Activated CD8-positive, alpha-beta T cell treated with anti-CD3 and anti-CD28 coated beads, Interleukin-2, amount 10 ng/mL, durations not matched to agents 7 days and 5 days (primary cell): Measurements from ENCODE around the gene PTGDR. TPM values are rescaled to one million over a fixed set of nuclear protein-coding genes. Genes with fewer than 3 reads are reported as not detected.

Experiments
- ATAC-seq: fragments of 150-1000 bp; cut with Tn5 transposase; one replicate; pipeline ENCODE4 v1.10.0; 2021; ENCODE audit warnings: moderate library complexity
- CTCF ChIA-PET: fragments of 350-600 bp; sonication (Branson Sonifier 250); formaldehyde crosslinking; loops from one replicate; lab custom pipeline; 2021; ENCODE audit warnings: antibody characterized with exemption; lab: Charles Lee
- POLR2A ChIA-PET: fragments of 350-600 bp; sonication (Branson Sonifier 250); formaldehyde crosslinking; loops from one replicate; lab custom pipeline; 2021; ENCODE audit warnings: antibody characterized with exemption; lab: Charles Lee
- DNase-seq: peaks from one replicate; pipeline ENCODE4 v3.0.0-alpha.2; 2020
- H3K27ac Mint-ChIP-seq: one replicate; pipeline ENCODE4 v1.8.0; 2021; ENCODE audit warnings: mild to moderate bottlenecking, mixed read lengths
- H3K27me3 Mint-ChIP-seq: one replicate; pipeline ENCODE4 v1.8.0; 2021; ENCODE audit warnings: low read depth, mixed read lengths
- H3K36me3 Mint-ChIP-seq: one replicate; pipeline ENCODE4 v1.8.0; 2021; ENCODE audit warnings: low read depth, mixed read lengths
- H3K4me1 Mint-ChIP-seq: one replicate; pipeline ENCODE4 v1.8.0; 2021; ENCODE audit warnings: low read depth, mixed read lengths
- H3K4me3 Mint-ChIP-seq: one replicate; pipeline ENCODE4 v1.8.0; 2021; ENCODE audit warnings: mild to moderate bottlenecking, mixed read lengths
- H3K9me3 Mint-ChIP-seq: one replicate; pipeline ENCODE4 v1.8.0; 2022; ENCODE audit warnings: mixed read lengths; ENCODE audit not compliant: insufficient read depth
- total RNA-seq, 2 experiments: library from RNA; stranded (reverse); gene quantifications; one replicate each; pipeline ENCODE4 v1.2.3, GENCODE V29; 2021

PTGDR gene, protein sequence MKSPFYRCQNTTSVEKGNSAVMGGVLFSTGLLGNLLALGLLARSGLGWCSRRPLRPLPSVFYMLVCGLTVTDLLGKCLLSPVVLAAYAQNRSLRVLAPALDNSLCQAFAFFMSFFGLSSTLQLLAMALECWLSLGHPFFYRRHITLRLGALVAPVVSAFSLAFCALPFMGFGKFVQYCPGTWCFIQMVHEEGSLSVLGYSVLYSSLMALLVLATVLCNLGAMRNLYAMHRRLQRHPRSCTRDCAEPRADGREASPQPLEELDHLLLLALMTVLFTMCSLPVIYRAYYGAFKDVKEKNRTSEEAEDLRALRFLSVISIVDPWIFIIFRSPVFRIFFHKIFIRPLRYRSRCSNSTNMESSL
- 1 to 10 TPM in 1 of 2 experiments, under 1 TPM in 1; 0.68 to 1.0 TPM for total RNA-seq

DNA sequence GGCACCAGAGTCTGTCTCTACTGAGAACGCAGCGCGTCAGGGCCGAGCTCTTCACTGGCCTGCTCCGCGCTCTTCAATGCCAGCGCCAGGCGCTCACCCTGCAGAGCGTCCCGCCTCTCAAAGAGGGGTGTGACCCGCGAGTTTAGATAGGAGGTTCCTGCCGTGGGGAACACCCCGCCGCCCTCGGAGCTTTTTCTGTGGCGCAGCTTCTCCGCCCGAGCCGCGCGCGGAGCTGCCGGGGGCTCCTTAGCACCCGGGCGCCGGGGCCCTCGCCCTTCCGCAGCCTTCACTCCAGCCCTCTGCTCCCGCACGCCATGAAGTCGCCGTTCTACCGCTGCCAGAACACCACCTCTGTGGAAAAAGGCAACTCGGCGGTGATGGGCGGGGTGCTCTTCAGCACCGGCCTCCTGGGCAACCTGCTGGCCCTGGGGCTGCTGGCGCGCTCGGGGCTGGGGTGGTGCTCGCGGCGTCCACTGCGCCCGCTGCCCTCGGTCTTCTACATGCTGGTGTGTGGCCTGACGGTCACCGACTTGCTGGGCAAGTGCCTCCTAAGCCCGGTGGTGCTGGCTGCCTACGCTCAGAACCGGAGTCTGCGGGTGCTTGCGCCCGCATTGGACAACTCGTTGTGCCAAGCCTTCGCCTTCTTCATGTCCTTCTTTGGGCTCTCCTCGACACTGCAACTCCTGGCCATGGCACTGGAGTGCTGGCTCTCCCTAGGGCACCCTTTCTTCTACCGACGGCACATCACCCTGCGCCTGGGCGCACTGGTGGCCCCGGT, at the start of gene PTGDR:
Gene PTGDR (plus strand): TSS at position 198 of the 778 bp plus-strand sequence. CDS start 117 bp downstream, at position 315.
- peak; percentile 55 for DNase-seq
- H3K4me3 Mint-ChIP-seq, result peak within 1 kb of the TSS; percentile 86
- peaks cover 40% of the 10 kb centered on the region for H3K27me3 Mint-ChIP-seq
- H3K36me3 Mint-ChIP-seq, result peaks cover 14% of the 10 kb centered on the region
- POLR2A ChIA-PET, result no interaction called here
- CTCF ChIA-PET, result interaction anchor here (0.8 to 1.8 kb wide), 4 partner anchors 8 to 272 kb away, joined by 3 to 5 read pairs (median 3); no protein-coding TSS in a partner anchor
- H3K27ac Mint-ChIP-seq, result peak within 1 kb of the TSS; percentile 67
- ATAC-seq, result peak; percentile 64
- H3K9me3 Mint-ChIP-seq, result no peaks in the 10 kb centered on the region
- H3K4me1 Mint-ChIP-seq, result peaks cover 66% of the 10 kb centered on the region

DNA sequence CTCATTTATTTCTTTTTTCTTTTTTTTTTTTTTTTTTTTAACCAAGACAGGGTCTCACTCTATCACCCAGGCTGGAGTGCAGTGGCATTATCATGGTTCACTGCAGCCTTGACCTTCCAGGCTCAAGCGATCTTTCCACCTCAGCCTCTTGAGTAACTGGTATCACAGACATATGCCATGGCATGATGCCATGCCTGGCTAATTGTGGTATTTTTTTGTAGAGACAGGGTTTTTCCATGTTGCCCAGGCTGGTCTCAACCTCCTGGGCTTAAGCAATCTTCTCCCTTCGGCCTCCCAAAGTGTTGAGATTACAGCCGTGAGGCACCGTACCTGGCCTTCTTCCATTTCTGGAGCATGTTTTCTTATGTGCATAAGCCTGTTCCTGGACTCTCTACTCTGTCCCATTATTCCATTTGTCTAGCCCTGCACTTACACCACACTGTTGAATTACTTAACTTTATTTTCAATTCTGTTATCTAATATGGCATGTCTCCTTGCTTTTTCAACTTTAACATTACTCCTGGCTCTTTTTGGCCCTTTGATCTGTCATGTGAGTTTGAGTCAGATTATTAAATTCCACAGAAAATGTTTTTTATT, 47.9 kb upstream of the PTGDR start:
- Mint-ChIP-seq H3K36me3 (no peaks in the 10 kb centered on the region), H3K4me1 (peaks cover 9% of the 10 kb centered on the region), H3K9me3 (no peaks in the 10 kb centered on the region), H3K4me3 (no peak overlapping the region), H3K27me3 (peaks cover 4% of the 10 kb centered on the region), H3K27ac (no peak overlapping the region)
- CTCF ChIA-PET, result no interaction called here
- POLR2A ChIA-PET, result no interaction called here
- no peak for DNase-seq
- ATAC-seq, result no peak

DNA sequence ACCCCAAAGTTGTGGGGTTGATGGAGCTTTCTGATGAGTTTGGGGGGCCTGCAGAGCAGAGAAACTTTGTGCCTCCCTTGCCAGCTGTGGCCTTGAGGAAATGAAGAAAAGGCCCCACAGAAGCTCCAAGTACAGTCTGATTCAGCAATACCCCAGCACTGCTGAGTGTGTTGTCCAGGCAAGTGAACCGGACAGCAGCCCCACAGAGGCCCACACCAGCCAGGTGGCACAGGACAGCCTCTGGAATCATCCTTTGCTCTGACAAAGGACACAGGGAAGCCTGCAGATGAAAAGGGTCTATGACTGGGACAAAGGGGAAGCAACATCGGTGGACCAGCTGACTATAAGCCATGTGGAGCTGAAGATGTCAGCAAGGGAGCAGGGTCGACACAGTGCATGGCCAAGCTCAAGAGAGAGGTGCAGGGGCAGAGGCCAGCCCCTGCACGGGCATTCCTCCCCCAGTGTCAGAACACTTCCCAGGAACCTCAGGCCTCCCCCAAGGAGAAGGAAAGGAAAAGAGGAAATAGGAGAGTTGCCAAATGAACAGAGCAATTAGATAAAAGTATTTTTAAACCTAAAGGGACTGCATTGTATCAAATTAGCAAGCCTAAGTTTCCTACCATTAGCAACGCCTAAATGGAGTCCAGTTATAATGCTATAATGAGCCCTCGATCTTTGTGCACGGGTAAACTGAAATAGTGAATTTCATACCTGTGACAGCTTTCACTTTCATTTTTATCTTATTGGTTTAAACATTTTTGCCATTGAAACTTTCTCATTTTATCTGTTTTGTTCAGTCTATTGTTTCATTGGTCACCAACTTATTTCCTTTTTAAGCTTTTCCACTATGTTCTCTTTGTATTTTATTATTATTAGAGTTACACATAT, 46.3 kb upstream of the PTGDR start:
- CTCF ChIA-PET, result interaction anchor here (1.1 to 1.4 kb wide), 4 partner anchors 8 to 46 kb away, joined by 3 read pairs; partner anchors contain the start of gene PTGDR
- POLR2A ChIA-PET, result no interaction called here
- peak overlapping the region; percentile 75 for H3K4me3 Mint-ChIP-seq

DNA sequence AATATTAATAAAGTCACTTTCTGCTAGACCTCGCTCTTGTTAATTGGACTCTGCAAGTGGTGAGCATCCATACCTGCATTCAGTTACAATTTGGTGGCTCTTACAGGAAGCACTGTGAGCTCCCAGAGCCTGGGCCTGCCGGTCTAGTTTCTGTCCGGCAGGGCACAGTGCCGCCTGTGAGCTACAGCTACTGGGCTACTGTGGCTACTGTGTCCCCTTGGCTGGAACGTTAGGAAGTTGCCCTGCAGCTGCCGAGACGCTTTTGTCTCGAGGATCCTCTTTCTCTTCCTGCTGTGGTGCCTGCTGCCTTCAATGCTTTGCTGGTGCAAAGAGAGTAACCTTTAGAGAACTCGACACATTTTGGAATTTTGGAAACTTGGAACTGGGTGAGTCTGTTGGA, 44.6 kb upstream of the PTGDR start:
- ChIA-PET CTCF (interaction anchor here (1.4 kb wide), 1 partner anchor 21 kb away, joined by 3 read pairs; no protein-coding TSS in a partner anchor), POLR2A (no interaction called here)
- Mint-ChIP-seq H3K27me3 (no peaks in the 10 kb centered on the region), H3K36me3 (no peaks in the 10 kb centered on the region), H3K4me1 (peaks cover 9% of the 10 kb centered on the region), H3K27ac (peak overlapping the region; percentile 37), H3K9me3 (peaks cover 3% of the 10 kb centered on the region), H3K4me3 (no peak overlapping the region)
- ATAC-seq (no peak), DNase-seq (no peak)

More for the DNA sequence above, 46.3 kb upstream of the PTGDR start:
- no peaks in the 10 kb centered on the region for H3K27me3 Mint-ChIP-seq
- H3K9me3 Mint-ChIP-seq, result no peaks in the 10 kb centered on the region
- no peak for DNase-seq
- no peaks in the 10 kb centered on the region for H3K36me3 Mint-ChIP-seq
- peak; percentile 58 for ATAC-seq
- peak overlapping the region; percentile 92 for H3K27ac Mint-ChIP-seq
- H3K4me1 Mint-ChIP-seq, result peaks cover 9% of the 10 kb centered on the region

DNA sequence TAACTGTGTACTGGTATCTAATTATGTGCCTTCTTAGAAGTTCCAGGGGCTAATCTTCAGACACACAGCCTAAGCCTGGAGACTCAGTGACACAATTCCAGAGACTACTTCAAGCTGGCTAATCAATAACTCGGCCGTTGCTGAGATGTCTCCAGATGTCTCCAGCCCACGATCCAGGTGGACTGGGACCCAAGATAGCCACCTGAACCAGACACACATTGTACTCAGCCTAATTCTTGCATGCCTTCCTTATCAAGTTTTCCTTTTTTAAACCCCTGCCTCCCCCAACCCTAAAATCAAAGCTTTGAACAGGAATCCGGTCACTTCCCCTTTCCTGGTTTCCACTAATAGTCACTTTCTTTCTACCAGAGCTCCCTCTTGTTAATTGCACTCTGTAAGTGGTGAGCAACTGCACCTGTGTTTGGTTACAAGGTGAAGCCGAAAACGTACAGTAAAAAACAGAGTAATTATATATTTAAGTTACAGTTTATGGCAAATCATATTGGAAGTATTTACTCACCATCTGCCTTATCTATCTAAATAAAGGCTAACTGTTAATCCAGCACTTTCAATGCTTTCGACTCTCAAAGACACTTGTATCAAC, 39.8 kb upstream of the PTGDR start:
- H3K27me3 Mint-ChIP-seq, result no peaks in the 10 kb centered on the region
- H3K4me1 Mint-ChIP-seq, result peaks cover 8% of the 10 kb centered on the region
- no peak overlapping the region for H3K27ac Mint-ChIP-seq
- no peaks in the 10 kb centered on the region for H3K36me3 Mint-ChIP-seq
- POLR2A ChIA-PET, result no interaction called here
- no peak overlapping the region for H3K4me3 Mint-ChIP-seq
- peaks cover 3% of the 10 kb centered on the region for H3K9me3 Mint-ChIP-seq
- CTCF ChIA-PET, result no interaction called here
- ATAC-seq (no peak), DNase-seq (no peak)

DNA sequence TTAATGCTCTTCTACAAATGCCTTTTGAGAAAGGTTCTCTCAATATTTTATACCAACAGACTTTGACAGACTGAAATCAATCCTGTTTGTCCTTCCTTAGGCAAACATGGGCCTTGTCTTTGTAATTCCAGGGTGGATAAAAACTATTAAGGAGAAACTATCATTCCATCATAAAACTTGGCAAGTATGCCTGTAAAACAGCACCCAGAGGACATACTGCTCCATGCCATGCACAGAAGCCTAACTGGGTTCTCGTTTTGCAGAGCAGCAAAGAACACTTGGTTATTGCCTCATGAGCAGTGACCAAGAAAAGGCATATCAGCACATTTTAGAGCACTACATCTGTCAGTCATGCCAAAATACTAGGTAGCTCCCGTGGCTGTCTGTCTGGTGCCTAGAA, 33.8 kb upstream of the PTGDR start:
- peaks cover 8% of the 10 kb centered on the region for H3K4me1 Mint-ChIP-seq
- H3K27ac Mint-ChIP-seq, result no peak overlapping the region
- DNase-seq, result no peak
- H3K27me3 Mint-ChIP-seq, result no peaks in the 10 kb centered on the region
- ATAC-seq, result no peak
- H3K9me3 Mint-ChIP-seq, result no peaks in the 10 kb centered on the region
- H3K36me3 Mint-ChIP-seq, result no peaks in the 10 kb centered on the region
- ChIA-PET CTCF (no interaction called here), POLR2A (no interaction called here)
- H3K4me3 Mint-ChIP-seq, result no peak overlapping the region

DNA sequence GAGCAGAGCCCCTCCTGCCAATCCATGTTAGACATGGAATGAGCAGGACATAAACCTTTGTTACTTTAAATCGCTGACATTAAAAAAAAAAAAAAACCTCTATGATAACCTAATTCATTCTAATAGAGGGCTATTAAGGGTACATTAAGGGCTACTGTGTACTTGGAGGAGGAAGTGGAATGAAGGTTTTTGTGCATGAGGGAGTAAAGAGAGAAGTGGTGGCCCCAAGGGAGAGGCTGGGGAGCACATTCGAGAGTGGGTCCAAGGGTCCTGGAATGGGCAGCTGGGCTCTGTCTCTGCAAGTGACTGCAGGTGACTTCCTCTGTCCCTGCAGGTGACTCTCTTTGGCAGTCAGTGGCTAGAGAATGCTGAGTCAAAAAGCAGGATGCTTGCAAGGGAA, 32.1 kb upstream of the PTGDR start:
- no peaks in the 10 kb centered on the region for H3K36me3 Mint-ChIP-seq
- peaks cover 7% of the 10 kb centered on the region for H3K4me1 Mint-ChIP-seq
- POLR2A ChIA-PET, result no interaction called here
- H3K9me3 Mint-ChIP-seq, result no peaks in the 10 kb centered on the region
- no peak overlapping the region for H3K27ac Mint-ChIP-seq
- CTCF ChIA-PET, result no interaction called here
- H3K27me3 Mint-ChIP-seq, result no peaks in the 10 kb centered on the region
- DNase-seq (no peak), ATAC-seq (no peak)
- H3K4me3 Mint-ChIP-seq, result no peak overlapping the region

DNA sequence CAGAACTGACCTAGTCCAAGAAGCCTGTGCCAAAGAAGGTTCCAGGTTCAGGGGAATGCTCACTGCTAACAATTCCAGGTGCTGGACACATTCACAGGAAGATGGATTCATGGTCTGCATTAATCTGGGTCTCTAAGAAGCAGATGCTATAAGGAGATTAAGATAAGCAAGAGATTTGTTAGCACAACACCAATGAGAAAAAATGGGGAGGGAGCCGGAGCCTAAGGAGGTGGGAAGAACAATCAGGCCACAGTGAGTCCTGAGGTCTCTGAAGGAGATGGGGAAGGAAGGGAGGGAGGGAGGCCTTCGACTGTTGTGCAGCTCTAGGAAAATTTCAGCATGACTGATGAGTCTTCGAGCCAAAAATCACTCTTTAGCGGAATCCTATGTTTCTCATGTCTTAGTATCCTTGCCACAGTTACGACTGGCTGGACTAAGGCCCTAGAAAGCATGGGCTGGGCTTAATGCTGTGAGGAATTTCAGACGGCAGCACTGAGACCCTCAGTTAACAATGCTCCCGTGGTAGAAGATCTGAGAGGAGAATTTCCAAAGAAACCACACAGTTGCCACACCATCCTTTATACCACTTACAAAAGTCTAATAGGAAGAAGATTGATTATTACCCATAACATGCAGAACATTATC, 31.5 kb upstream of the PTGDR start:
- H3K27ac Mint-ChIP-seq, result no peak overlapping the region
- H3K4me1 Mint-ChIP-seq, result peaks cover 11% of the 10 kb centered on the region
- no peak overlapping the region for H3K4me3 Mint-ChIP-seq
- H3K36me3 Mint-ChIP-seq, result no peaks in the 10 kb centered on the region
- ChIA-PET POLR2A (no interaction called here), CTCF (interaction anchor here (1.2 kb wide), 1 partner anchor 14 kb away, joined by 3 read pairs; no protein-coding TSS in a partner anchor)
- ATAC-seq, result no peak
- no peaks in the 10 kb centered on the region for H3K27me3 Mint-ChIP-seq
- H3K9me3 Mint-ChIP-seq, result no peaks in the 10 kb centered on the region
- no peak for DNase-seq

DNA sequence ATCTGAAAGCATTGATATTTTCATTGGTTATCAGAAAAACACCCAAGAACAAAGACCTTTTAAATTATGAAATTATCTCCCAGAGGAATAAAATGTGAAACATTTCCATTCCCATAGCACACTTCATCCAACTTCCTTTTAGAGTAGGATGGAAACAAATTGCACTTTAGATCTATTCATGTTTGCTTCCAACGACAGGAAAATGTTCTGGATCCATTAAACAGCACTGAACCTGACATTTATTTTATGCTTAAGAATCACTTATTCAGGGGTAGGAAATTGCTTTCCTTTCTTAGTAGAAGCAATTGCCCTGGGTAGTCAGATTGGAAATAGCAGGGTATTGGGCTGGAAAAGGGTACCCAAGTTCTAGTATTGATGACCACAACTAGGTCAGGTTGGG, 28.8 kb upstream of the PTGDR start:
- H3K9me3 Mint-ChIP-seq, result no peaks in the 10 kb centered on the region
- no peaks in the 10 kb centered on the region for H3K36me3 Mint-ChIP-seq
- DNase-seq, result no peak
- H3K4me3 Mint-ChIP-seq, result no peak overlapping the region
- H3K27me3 Mint-ChIP-seq, result no peaks in the 10 kb centered on the region
- CTCF ChIA-PET, result no interaction called here
- no peak overlapping the region for H3K27ac Mint-ChIP-seq
- no peak for ATAC-seq
- H3K4me1 Mint-ChIP-seq, result peaks cover 11% of the 10 kb centered on the region
- POLR2A ChIA-PET, result no interaction called here

DNA sequence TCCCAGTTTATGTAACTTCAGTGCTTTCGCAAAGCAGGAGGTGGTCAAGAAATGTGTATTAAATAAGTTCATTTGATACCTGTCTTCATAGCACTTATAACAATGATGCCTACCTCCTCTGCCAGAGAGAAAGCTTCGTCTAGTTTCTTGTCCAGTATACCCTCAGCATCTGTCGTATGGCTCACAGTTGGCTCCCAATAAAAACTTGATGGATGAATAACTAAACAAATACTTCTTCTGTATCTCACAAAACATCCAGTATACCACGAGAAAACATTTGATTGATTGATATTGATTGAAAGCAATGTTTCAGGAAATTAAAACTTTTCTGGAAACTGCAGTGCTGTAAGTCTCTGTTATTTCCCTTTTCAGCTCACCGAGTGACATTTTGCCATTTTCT, 26.9 kb upstream of the PTGDR start:
- H3K4me1 Mint-ChIP-seq, result peaks cover 11% of the 10 kb centered on the region
- H3K4me3 Mint-ChIP-seq, result no peak overlapping the region
- H3K27ac Mint-ChIP-seq, result no peak overlapping the region
- no peaks in the 10 kb centered on the region for H3K36me3 Mint-ChIP-seq
- ATAC-seq (no peak), DNase-seq (no peak)
- ChIA-PET POLR2A (no interaction called here), CTCF (interaction anchor here (0.8 to 1.1 kb wide), 2 partner anchors 10 to 85 kb away, joined by 3 read pairs; no protein-coding TSS in a partner anchor)
- H3K27me3 Mint-ChIP-seq, result no peaks in the 10 kb centered on the region
- no peaks in the 10 kb centered on the region for H3K9me3 Mint-ChIP-seq
